Tibial nerve (tissue), 4 donors: ENCODE results near the gene DHX30. TPM values are rescaled to one million over a fixed set of nuclear protein-coding genes. Genes with fewer than 3 reads are reported as not detected.
A peak's percentile ranks its signal among the peaks of the same experiment; 100 is the strongest.

Source experiments
- DNase-seq, 2 donors: peaks; one replicate each; pipeline ENCODE4 v3.0.0-alpha.2; 2019; ENCODE audit warnings: low spot score in 2 of 2
- H3K27ac ChIP-seq, 4 donors: fragments of 200-600 bp; sonication (generic) in 3 of 4; one replicate each; pipeline ENCODE4 v1.5.1; 2017 to 2019; ENCODE audit warnings: mild to moderate bottlenecking in 1 of 4
- H3K27me3 ChIP-seq, 2 donors: fragments of 200-600 bp; sonication (generic) in 1 of 2; one replicate each; pipeline versions ENCODE4 v1.5.1 to v1.6.0; 2017 to 2019
- H3K36me3 ChIP-seq, 3 donors: fragments of 200-600 bp; sonication (generic); one replicate each; pipeline ENCODE4 v1.5.1; 2018 to 2019
- H3K4me1 ChIP-seq, 4 donors: fragments of 200-600 bp; sonication (generic) in 3 of 4; one replicate each; pipeline ENCODE4 v1.5.1; 2017 to 2019
- H3K4me3 ChIP-seq, 4 donors: fragments of 200-600 bp; sonication (generic) in 3 of 4; one replicate each; pipeline ENCODE4 v1.5.1; 2017 to 2019; ENCODE audit warnings: mild to moderate bottlenecking in 1 of 4, moderate library complexity in 1 of 4
- H3K9me3 ChIP-seq, 4 donors: fragments of 200-600 bp; sonication (generic) in 3 of 4; one replicate each; pipeline ENCODE4 v1.5.1; 2017 to 2019
- CTCF ChIP-seq, 5 experiments: fragments of 200-600 bp in 3 of 5; fragments of 450-650 bp in 2 of 5; sonication (generic) in 3 of 5; IDR thresholded peaks; one replicate each; pipeline ENCODE4 v1.5.1; 2016 to 2019; ENCODE audit warnings: antibody characterized with exemption in 5 of 5, mild to moderate bottlenecking in 3 of 5, moderate library complexity in 2 of 5
- EP300 ChIP-seq, 2 donors: sonication (generic); formaldehyde crosslinking; IDR thresholded peaks; one replicate each; pipeline ENCODE4 v1.6.1; 2017; ENCODE audit warnings: antibody characterized with exemption in 2 of 2, mild to moderate bottlenecking in 1 of 2
- POLR2A ChIP-seq, 2 donors: fragments of 450-650 bp; IDR thresholded peaks; one replicate each; pipeline ENCODE4 v1.6.1; 2017; ENCODE audit warnings: antibody characterized with exemption in 2 of 2, mild to moderate bottlenecking in 2 of 2, moderate library complexity in 2 of 2
- WGBS, 2 donors: methylation state at CpG; one replicate each; pipeline ENCODE4 v1.1.5; 2018; 5-methylcytosine and 5-hydroxymethylcytosine counted together
- total RNA-seq, 4 donors: library from RNA; depleted of rRNA; stranded (reverse); fragments of >200 nt; gene quantifications; one replicate each; pipeline ENCODE4 v1.1.0, GENCODE V29; 2016

The DHX30 gene
- total RNA-seq, 4 donors from 2014 or later, result 71.9 to 86.4 (median 78.8) TPM

- no peaks in the 10 kb centered on the region for H3K27me3 ChIP-seq
- DNase-seq, result no peak
- no peak overlapping the region for H3K27ac ChIP-seq
- H3K36me3 ChIP-seq, result peaks cover 0 to 99% (median 20%) of the 10 kb centered on the region in 3 donors
- TF ChIP-seq EP300 (IDR thresholded peaks at IDR 0.05) (no peak), CTCF (IDR thresholded peaks at IDR 0.05) (peak in 2 of 5 experiments; percentile 24 to 33), POLR2A (IDR thresholded peaks at IDR 0.05) (no peak)
- WGBS, 2 donors, result 80 to 81% methylated on average over 25 to 35 of the region's 35 CpGs
- no peak overlapping the region for H3K4me3 ChIP-seq
- no peaks in the 10 kb centered on the region for H3K9me3 ChIP-seq
- H3K4me1 ChIP-seq, result no peaks in the 10 kb centered on the region
Measured at GRCh38 chr3:47849699-47850563, 47.0 kb downstream of the DHX30 start.

- Histone ChIP-seq H3K4me1 (no peaks in the 10 kb centered on the region), H3K27ac (no peak overlapping the region), H3K9me3 (no peaks in the 10 kb centered on the region), H3K27me3 (no peaks in the 10 kb centered on the region), H3K36me3 (peaks cover 0 to 99% (median 19%) of the 10 kb centered on the region in 3 donors), H3K4me3 (no peak overlapping the region)
- TF ChIP-seq EP300 (IDR thresholded peaks at IDR 0.05) (no peak), POLR2A (IDR thresholded peaks at IDR 0.05) (no peak), CTCF (IDR thresholded peaks at IDR 0.05) (no peak)
- WGBS, 2 donors, result 68 to 73% methylated on average over 13 to 14 of the region's 14 CpGs
- DNase-seq, result no peak
Measured at GRCh38 chr3:47850564-47851410, 47.8 kb downstream of the DHX30 start.

GRCh38 chr3:47851888-47852603 lies 49.1 kb downstream of the DHX30 start:
- Histone ChIP-seq H3K27ac (peak overlapping the region in 1 of 4 donors; percentile 67), H3K9me3 (no peaks in the 10 kb centered on the region), H3K27me3 (no peaks in the 10 kb centered on the region), H3K4me3 (no peak overlapping the region), H3K4me1 (peaks cover 0 to 2% (median 0%) of the 10 kb centered on the region in 4 donors), H3K36me3 (peaks cover 0 to 99% (median 13%) of the 10 kb centered on the region in 3 donors)
- whole genome bisulfite sequencing, 2 donors, result 81 to 87% methylated on average over 12 of the region's 12 CpGs
- no peak for TF ChIP-seq POLR2A (IDR thresholded peaks at IDR 0.05)
- no peak for TF ChIP-seq EP300 (IDR thresholded peaks at IDR 0.05)
- no peak for TF ChIP-seq CTCF (IDR thresholded peaks at IDR 0.05)
- no peak for DNase-seq

- TF ChIP-seq EP300 (IDR thresholded peaks at IDR 0.05) (no peak), CTCF (IDR thresholded peaks at IDR 0.05) (no peak), POLR2A (IDR thresholded peaks at IDR 0.05) (no peak)
- Histone ChIP-seq H3K27ac (peak overlapping the region in 2 of 4 donors; percentile 1 to 67), H3K4me3 (no peak overlapping the region), H3K9me3 (no peaks in the 10 kb centered on the region), H3K4me1 (peaks cover 0 to 2% (median 0%) of the 10 kb centered on the region in 4 donors), H3K36me3 (peaks cover 0 to 99% (median 7%) of the 10 kb centered on the region in 3 donors), H3K27me3 (no peaks in the 10 kb centered on the region)
- DNase-seq, result no peak
- 73 to 82% methylated on average over 33 to 35 of the region's 36 CpGs for WGBS, 2 donors
Measured at GRCh38 chr3:47852604-47853602, 50.0 kb downstream of the DHX30 start.
